SK-N-SH treated with all-trans-retinoic acid at 6 μM for 48 hours (cell line): ENCODE measurements around the gene HDGFL2.

Experiments used
- ATAC-seq: fragments of 200-7000 bp; cut with Tn5 transposase; 3 replicates; pipeline ENCODE4 v1.9.1; 2020; ENCODE audit warnings: mild to moderate bottlenecking, moderate library complexity
- ARNTL ChIP-seq: fragments of 450-650 bp; formaldehyde crosslinking; IDR thresholded peaks from 2 replicates; pipeline ENCODE4 v1.5.0; 2020; ENCODE audit warnings: low read depth, mild to moderate bottlenecking, moderate library complexity, borderline replicate concordance
- BACH2 ChIP-seq: fragments of 250-450 bp; sonication (Bioruptor Pico); IDR thresholded peaks from 2 replicates; pipeline ENCODE4 v1.9.0; 2021; ENCODE audit warnings: mild to moderate bottlenecking, borderline replicate concordance
- CREB5 ChIP-seq: fragments of 250-450 bp; sonication (Bioruptor Pico); IDR thresholded peaks from 2 replicates; pipeline ENCODE4 v1.5.1; 2020; ENCODE audit warnings: low read depth, mild to moderate bottlenecking, moderate library complexity
- CSDC2 ChIP-seq: fragments of 250-450 bp; sonication (Bioruptor Pico); IDR thresholded peaks from 2 replicates; pipeline ENCODE4 v1.5.0; 2020; ENCODE audit warnings: mild to moderate bottlenecking, moderate library complexity
- CSRNP3 ChIP-seq: fragments of 250-450 bp; sonication (Bioruptor Pico); IDR thresholded peaks from 2 replicates; pipeline ENCODE4 v1.5.1; 2021; ENCODE audit warnings: mild to moderate bottlenecking, moderate library complexity
- OSR1 ChIP-seq: fragments of 250-450 bp; sonication (Bioruptor Pico); IDR thresholded peaks from 2 replicates; pipeline ENCODE4 v1.8.0; 2022; ENCODE audit warnings: moderate library complexity, mild to moderate bottlenecking, inconsistent platforms
- RARB ChIP-seq: fragments of 250-450 bp; sonication (Bioruptor Pico); IDR thresholded peaks from 2 replicates; pipeline ENCODE4 v1.8.0; 2021; ENCODE audit warnings: mild to moderate bottlenecking, moderate library complexity
- SNAI2 ChIP-seq: fragments of 250-450 bp; sonication (Bioruptor Pico); IDR thresholded peaks from 2 replicates; pipeline ENCODE4 v1.5.0; 2020; ENCODE audit warnings: mild to moderate bottlenecking, moderate library complexity
- TSHZ2 ChIP-seq: fragments of 250-450 bp; sonication (Bioruptor Pico); IDR thresholded peaks from 2 replicates; pipeline ENCODE4 v1.5.0; 2020; ENCODE audit warnings: mild to moderate bottlenecking, moderate library complexity
- ZFP30 ChIP-seq: fragments of 450-650 bp; formaldehyde crosslinking; IDR thresholded peaks from 2 replicates; pipeline ENCODE4 v1.5.0; 2022; ENCODE audit warnings: mild to moderate bottlenecking, moderate library complexity
- ZNF565 ChIP-seq: fragments of 450-650 bp; formaldehyde crosslinking; conservative IDR thresholded peaks from 2 replicates; pipeline ENCODE4 v1.5.0; 2020; ENCODE audit warnings: low read depth, mild to moderate bottlenecking, moderate library complexity
- ZNF70 ChIP-seq: fragments of 450-650 bp; formaldehyde crosslinking; IDR thresholded peaks from 2 replicates; pipeline ENCODE4 v1.5.0; 2020; ENCODE audit warnings: mild to moderate bottlenecking, moderate library complexity
- ZNF8 ChIP-seq: fragments of 450-650 bp; formaldehyde crosslinking; IDR thresholded peaks from 2 replicates; pipeline ENCODE4 v1.5.0; 2020; ENCODE audit warnings: mild to moderate bottlenecking, moderate library complexity

HDGFL2 gene

GRCh38 chr19:4550018-4550417 lies 77.9 kb downstream of the HDGFL2 start:
- no peak for ATAC-seq
- TF ChIP-seq RARB (CRISPR knock-in tag) (no peak), ARNTL (CRISPR knock-in tag) (no peak), ZNF70 (CRISPR knock-in tag) (no peak), SNAI2 (CRISPR knock-in tag) (no peak), CREB5 (no peak), CSDC2 (CRISPR knock-in tag) (no peak), ZNF8 (CRISPR knock-in tag) (no peak), ZFP30 (CRISPR knock-in tag) (no peak), CSRNP3 (CRISPR knock-in tag) (no peak), ZNF565 (CRISPR knock-in tag) (no peak), BACH2 (CRISPR knock-in tag) (no peak), OSR1 (CRISPR knock-in tag) (no peak)

- ATAC-seq: no peak
- TF ChIP-seq CREB5 (no peak), TSHZ2 (CRISPR knock-in tag) (no peak), ARNTL (CRISPR knock-in tag) (no peak), BACH2 (CRISPR knock-in tag) (no peak)
Measured at GRCh38 chr19:4550479-4551050, 78.5 kb downstream of the HDGFL2 start.
